RWPE2 (cell line): ENCODE measurements around the gene ITGA2B.

Source experiments
- ATAC-seq: fragments of 200-7000 bp; cut with Tn5 transposase; 3 replicates; pipeline ENCODE4 v1.9.1; 2021; ENCODE audit warnings: low read depth
- DNase-seq: peaks from one replicate; pipeline ENCODE4 v3.0.0-alpha.2; 2020; ENCODE audit warnings: low spot score
- H3K27ac ChIP-seq: fragments of 450-650 bp; 2 replicates; pipeline ENCODE4 v1.5.1; 2017; ENCODE audit warnings: mild to moderate bottlenecking; ENCODE audit not compliant: poor library complexity, severe bottlenecking
- H3K27me3 ChIP-seq: fragments of 250-450 bp; sonication (Bioruptor Pico); 2 replicates; pipeline ENCODE4 v1.5.1; 2021; ENCODE audit warnings: mild to moderate bottlenecking, moderate library complexity; ENCODE audit not compliant: insufficient read depth, poor library complexity, severe bottlenecking
- H3K36me3 ChIP-seq: fragments of 250-450 bp; sonication (Bioruptor Pico); 2 replicates; pipeline ENCODE4 v1.5.1; 2020; ENCODE audit warnings: low read depth, mild to moderate bottlenecking, moderate library complexity
- H3K4me1 ChIP-seq: fragments of 250-450 bp; sonication (Bioruptor Pico); 2 replicates; pipeline ENCODE4 v1.5.1; 2021; ENCODE audit warnings: mild to moderate bottlenecking, moderate library complexity; ENCODE audit not compliant: insufficient read depth, poor library complexity, severe bottlenecking
- H3K4me3 ChIP-seq: fragments of 250-450 bp; sonication (Bioruptor Pico); 2 replicates; pipeline ENCODE4 v1.5.1; 2021; ENCODE audit warnings: mild to moderate bottlenecking, moderate library complexity; ENCODE audit not compliant: severe bottlenecking
- H3K9me3 ChIP-seq: fragments of 250-450 bp; sonication (Bioruptor Pico); 2 replicates; pipeline ENCODE4 v1.5.1; 2021; ENCODE audit warnings: mild to moderate bottlenecking, moderate library complexity; ENCODE audit not compliant: severe bottlenecking
- TF ChIP-seq, protein P1 (sequence below): fragments of 450-650 bp; IDR thresholded peaks from one replicate; pipeline ENCODE4 v1.5.1; 2017; ENCODE audit warnings: mild to moderate bottlenecking, moderate library complexity; ENCODE audit not compliant: poor library complexity, severe bottlenecking

Gene ITGA2B

GRCh38 chr17:44378171-44378705 is 11.2 kb downstream of the ITGA2B start:
- TF ChIP-seq, protein P1, sequence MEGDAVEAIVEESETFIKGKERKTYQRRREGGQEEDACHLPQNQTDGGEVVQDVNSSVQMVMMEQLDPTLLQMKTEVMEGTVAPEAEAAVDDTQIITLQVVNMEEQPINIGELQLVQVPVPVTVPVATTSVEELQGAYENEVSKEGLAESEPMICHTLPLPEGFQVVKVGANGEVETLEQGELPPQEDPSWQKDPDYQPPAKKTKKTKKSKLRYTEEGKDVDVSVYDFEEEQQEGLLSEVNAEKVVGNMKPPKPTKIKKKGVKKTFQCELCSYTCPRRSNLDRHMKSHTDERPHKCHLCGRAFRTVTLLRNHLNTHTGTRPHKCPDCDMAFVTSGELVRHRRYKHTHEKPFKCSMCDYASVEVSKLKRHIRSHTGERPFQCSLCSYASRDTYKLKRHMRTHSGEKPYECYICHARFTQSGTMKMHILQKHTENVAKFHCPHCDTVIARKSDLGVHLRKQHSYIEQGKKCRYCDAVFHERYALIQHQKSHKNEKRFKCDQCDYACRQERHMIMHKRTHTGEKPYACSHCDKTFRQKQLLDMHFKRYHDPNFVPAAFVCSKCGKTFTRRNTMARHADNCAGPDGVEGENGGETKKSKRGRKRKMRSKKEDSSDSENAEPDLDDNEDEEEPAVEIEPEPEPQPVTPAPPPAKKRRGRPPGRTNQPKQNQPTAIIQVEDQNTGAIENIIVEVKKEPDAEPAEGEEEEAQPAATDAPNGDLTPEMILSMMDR, result no peak
- no peak overlapping the region for H3K4me3 ChIP-seq
- no peaks in the 10 kb centered on the region for H3K27me3 ChIP-seq
- no peaks in the 10 kb centered on the region for H3K9me3 ChIP-seq
- DNase-seq (no peak), ATAC-seq (no peak)
- no peaks in the 10 kb centered on the region for H3K36me3 ChIP-seq
- H3K4me1 ChIP-seq, result no peaks in the 10 kb centered on the region
- no peak overlapping the region for H3K27ac ChIP-seq

- no peak overlapping the region for H3K4me3 ChIP-seq
- H3K9me3 ChIP-seq, result no peaks in the 10 kb centered on the region
- no peak for ATAC-seq
- H3K27me3 ChIP-seq, result no peaks in the 10 kb centered on the region
- TF ChIP-seq, protein P1, result no peak
- H3K36me3 ChIP-seq, result no peaks in the 10 kb centered on the region
- no peak for DNase-seq
- no peaks in the 10 kb centered on the region for H3K4me1 ChIP-seq
- no peak overlapping the region for H3K27ac ChIP-seq
These were observed 12.7 kb downstream of the ITGA2B start for GRCh38 chr17:44376779-44377178.

DNA sequence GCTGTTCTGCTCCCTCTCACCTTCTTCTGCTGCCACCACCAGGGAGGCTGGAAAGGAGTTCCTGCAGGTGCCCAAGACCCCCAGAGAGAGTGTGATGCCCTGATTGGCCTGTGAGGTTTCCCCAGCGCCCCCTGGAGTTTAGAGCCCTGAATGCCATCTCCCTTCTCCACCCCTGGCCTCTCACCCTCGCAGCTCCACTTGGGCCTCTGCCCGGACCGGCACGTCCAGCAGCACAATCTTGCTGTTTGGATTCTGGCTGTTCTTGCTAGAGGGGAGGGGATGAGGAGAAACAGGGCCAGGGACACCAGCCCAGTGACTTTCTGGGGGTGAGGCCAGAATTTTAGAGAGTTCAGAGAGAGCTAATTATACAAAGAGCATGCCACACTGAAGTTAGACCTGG is 13.3 kb downstream of the ITGA2B start:
- Histone ChIP-seq H3K36me3 (no peaks in the 10 kb centered on the region), H3K27ac (no peak overlapping the region), H3K27me3 (no peaks in the 10 kb centered on the region), H3K4me1 (no peaks in the 10 kb centered on the region), H3K4me3 (no peak overlapping the region), H3K9me3 (no peaks in the 10 kb centered on the region)
- no peak for DNase-seq
- TF ChIP-seq, protein P1, result peak; percentile 21
- ATAC-seq, result no peak

GRCh38 chr17:44375196-44376017 is 14.0 kb downstream of the ITGA2B start:
- H3K27me3 ChIP-seq, result no peaks in the 10 kb centered on the region
- H3K27ac ChIP-seq, result no peak overlapping the region
- H3K36me3 ChIP-seq, result no peaks in the 10 kb centered on the region
- no peak overlapping the region for H3K4me3 ChIP-seq
- DNase-seq (no peak), ATAC-seq (peak; percentile 29; the same call in 1 of the 3 replicates)
- H3K9me3 ChIP-seq, result no peaks in the 10 kb centered on the region
- TF ChIP-seq, protein P1, result no peak
- H3K4me1 ChIP-seq, result no peaks in the 10 kb centered on the region
